Measurements from ENCODE around the gene NF1.

GRCh38 chr17:31400481-31400950 lies 305.7 kb downstream of the NF1 start:
- no peak for TF ChIP-seq CTCF (IDR thresholded peaks at IDR 0.05)
- no peak for TF ChIP-seq POLR2A (IDR thresholded peaks at IDR 0.05)
